ENCODE measurements around the gene GPR161. TPM values are rescaled to one million over a fixed set of nuclear protein-coding genes. Genes with fewer than 3 reads are reported as not detected.
"Not testable (repeated sequence)": the region's sequence is repeated elsewhere in the genome, so short reads cannot be mapped to it uniquely, and the experiment has no call there.

Gene GPR161, protein sequence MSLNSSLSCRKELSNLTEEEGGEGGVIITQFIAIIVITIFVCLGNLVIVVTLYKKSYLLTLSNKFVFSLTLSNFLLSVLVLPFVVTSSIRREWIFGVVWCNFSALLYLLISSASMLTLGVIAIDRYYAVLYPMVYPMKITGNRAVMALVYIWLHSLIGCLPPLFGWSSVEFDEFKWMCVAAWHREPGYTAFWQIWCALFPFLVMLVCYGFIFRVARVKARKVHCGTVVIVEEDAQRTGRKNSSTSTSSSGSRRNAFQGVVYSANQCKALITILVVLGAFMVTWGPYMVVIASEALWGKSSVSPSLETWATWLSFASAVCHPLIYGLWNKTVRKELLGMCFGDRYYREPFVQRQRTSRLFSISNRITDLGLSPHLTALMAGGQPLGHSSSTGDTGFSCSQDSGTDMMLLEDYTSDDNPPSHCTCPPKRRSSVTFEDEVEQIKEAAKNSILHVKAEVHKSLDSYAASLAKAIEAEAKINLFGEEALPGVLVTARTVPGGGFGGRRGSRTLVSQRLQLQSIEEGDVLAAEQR
- total RNA-seq = 1 to 10 TPM in 1 of 2 donors, under 1 TPM in 1; 0.93 to 1.1 TPM

DNA sequence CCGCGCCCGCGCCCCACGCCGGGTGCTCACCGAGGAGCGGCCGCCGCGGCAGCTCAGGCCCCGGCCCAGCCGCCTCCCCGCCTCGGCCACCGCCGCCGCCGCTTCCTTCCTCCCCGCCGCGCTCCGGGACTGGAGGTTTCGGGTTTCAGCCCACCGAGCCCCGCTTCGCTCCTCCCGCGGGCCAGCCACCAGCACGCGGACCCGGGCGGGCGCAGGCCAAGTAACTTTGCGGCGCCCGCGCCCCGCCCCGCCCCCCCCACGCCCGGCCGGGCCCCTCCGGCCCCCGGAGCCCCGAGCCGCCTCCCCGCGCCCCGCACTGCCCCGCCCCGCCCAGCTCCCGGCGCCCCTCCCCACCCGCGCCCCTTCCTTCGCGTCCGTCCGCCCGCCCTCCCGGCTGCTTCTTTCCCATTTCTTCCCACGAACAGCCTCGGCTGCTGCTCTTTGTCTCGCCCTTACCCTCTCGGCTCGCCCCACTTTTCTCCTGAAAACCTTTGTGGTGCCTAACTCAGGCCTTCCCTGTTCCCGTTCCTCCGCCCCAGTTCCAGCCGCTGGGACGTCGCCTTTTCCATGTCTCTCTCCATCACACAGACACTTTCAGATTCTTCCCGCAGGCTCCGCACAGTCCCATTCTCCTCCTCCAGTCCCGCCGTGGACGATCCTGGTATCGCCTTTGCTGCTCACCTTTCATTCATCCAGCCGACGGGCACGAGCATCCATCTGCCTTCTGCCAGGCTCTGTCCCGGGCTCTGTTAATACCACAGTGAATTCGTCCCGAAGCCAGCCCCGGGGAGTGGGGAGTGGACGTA is at the start of gene GPR161:
TSS of gene GPR161 (minus strand) at position 222 of the 806 bp plus-strand sequence. CDS start 32,080 bp downstream, outside the sequence.
- Mint-ChIP-seq H3K27ac (peak within 1 kb of the TSS; percentile 96), H3K4me1 (peaks cover 11% of the 10 kb centered on the region), H3K27me3 (peaks cover 24% of the 10 kb centered on the region), H3K36me3 (ENCODE audit: low read depth) (peaks cover 6% of the 10 kb centered on the region), H3K9me3 (no peaks in the 10 kb centered on the region), H3K4me3 (peak within 1 kb of the TSS; percentile 99)
- ATAC-seq (replicated peaks) = peak; percentile 23

DNA sequence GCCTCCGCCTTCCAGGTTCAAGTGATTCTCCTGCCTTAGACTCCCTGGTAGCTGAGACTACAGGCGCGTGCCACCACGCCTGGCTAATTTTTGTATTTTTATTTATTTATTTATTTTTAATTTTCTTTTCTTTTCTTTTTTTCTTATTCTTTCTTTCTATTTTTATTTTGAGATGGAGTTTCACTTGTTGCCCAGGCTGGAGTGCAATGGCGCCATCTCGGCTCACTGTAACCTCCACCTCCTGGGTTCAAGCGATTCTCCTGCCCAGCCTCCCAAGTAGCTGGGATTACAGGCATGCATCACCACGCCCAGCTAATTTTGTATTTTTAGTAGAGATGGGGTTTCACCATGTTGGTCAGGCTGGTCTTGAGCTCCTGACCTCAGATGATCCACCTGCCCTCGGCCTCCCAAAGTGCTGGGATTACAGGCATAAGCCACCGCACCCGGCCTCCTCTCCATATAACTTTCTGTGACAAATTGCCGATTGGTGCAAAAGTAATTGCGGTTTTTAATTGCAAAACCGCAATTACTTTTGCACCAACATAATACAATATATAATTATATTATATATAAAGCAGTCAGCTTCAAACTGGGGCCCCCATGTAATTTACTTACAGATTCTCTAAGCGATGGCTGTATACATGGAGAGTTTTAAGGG is 44.5 kb upstream of the GPR161 start:
- not testable (repeated sequence) for H3K4me3 Mint-ChIP-seq; H3K9me3 Mint-ChIP-seq; H3K4me1 Mint-ChIP-seq; ATAC-seq (replicated peaks); H3K27ac Mint-ChIP-seq; H3K27me3 Mint-ChIP-seq
- H3K36me3 Mint-ChIP-seq (ENCODE audit: low read depth) = peaks cover 29% of the 10 kb centered on the region

DNA sequence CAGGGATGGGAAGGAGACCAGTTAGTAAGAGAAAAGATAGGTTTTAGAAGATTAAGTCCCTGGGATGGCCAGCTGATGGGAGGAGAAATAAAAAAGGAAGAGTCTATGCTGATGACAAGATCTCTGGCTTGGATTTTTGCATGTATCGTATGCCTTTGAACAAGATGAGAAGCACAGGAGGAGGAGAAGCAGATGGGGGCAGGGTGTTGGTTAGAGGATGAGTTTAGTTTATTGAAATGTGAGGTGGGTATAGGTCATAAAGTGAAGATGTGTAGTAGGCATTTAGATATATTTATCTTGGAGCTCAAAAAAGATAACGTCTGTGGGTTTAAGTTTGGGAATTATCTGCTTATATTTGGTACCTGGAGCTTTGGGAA is 43.4 kb upstream of the GPR161 start:
- H3K27ac Mint-ChIP-seq = no peak overlapping the region
- no peaks in the 10 kb centered on the region for H3K4me1 Mint-ChIP-seq
- peaks cover 19% of the 10 kb centered on the region for H3K36me3 Mint-ChIP-seq (ENCODE audit: low read depth)
- ATAC-seq (replicated peaks) = no peak
- no peaks in the 10 kb centered on the region for H3K9me3 Mint-ChIP-seq
- no peaks in the 10 kb centered on the region for H3K27me3 Mint-ChIP-seq
- no peak overlapping the region for H3K4me3 Mint-ChIP-seq

DNA sequence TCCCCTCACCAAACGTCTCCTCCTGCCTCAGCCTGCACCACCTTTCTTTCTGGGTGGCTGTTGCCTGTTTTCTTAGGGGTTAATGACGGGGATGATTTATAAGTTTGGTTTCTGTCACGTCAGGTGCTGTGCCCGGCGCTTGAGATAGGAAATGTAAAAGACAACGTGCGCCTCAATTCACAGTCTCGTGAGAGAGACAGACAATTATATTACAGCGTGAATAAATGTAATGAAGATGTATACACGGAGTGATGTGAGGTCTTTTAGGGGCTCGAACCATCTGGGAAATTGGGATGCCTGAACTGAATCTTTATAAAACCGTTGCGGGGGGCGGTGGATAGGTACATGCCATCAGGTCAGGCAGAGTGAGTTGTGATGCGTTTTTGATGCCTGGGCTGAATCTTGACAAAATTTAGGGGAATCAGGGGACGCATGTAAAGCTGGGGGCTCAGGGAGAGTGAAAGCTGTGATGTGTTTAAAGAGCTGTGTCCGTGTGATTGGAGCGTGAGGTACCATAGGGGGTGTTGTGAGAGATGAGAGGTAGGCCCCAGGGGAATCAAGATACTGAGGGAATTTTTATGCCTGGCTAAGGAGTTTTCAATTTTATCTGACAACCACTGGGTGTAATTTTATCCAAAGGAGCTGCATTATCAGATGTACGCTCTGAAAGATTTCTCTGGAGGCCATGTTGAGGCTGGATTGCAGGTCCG is 42.9 kb upstream of the GPR161 start:
- H3K27me3 Mint-ChIP-seq = no peaks in the 10 kb centered on the region
- H3K4me3 Mint-ChIP-seq = no peak overlapping the region
- ATAC-seq (replicated peaks) = no peak
- no peak overlapping the region for H3K27ac Mint-ChIP-seq
- H3K36me3 Mint-ChIP-seq (ENCODE audit: low read depth) = peaks cover 14% of the 10 kb centered on the region
- H3K4me1 Mint-ChIP-seq = no peaks in the 10 kb centered on the region
- H3K9me3 Mint-ChIP-seq = no peaks in the 10 kb centered on the region

DNA sequence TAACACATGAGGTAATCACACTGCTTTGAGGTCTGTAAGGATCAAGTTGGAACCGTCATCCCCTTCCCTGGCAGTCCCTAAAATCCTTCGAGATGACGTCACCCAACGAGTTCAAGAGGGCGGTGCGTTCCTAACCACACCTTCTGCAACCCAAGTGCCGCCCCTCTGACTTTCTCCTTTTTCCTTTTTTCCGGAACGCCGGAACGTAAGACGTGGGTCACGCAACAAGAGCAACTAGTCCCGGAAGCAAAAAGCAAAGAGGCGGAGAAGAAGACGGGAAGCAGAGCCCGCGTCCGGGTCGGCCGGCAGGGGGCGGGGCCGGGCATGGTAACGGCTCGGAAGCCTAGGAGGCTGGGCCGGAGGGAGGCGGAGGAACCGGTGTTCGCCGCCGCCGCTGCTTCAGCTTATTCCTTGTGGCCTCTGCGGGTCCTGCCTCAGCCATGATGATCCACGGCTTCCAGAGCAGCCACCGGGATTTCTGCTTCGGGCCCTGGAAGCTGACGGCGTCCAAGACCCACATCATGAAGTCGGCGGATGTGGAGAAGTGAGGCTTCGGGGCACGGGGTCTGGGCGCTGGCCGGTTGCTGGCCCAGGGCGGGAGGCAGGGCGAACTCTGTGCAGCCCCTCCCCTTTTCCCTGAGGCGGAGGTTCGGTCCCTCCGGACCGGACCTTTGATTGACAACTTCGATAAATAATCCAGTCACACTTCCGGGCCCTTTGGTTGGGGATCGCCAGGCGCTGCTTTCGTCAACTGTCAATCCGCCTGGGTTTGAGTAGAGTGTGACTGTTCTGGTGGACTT is 42.1 kb upstream of the GPR161 start, which contains the start of gene TIPRL:
TSS of gene TIPRL (plus strand) at position 325 of the 800 bp plus-strand sequence. CDS start at position 441, 116 bp downstream.
- Mint-ChIP-seq H3K4me1 (no peaks in the 10 kb centered on the region), H3K9me3 (no peaks in the 10 kb centered on the region), H3K4me3 (no peak within 1 kb of the TSS), H3K27ac (no peak within 1 kb of the TSS), H3K27me3 (peaks cover 2% of the 10 kb centered on the region), H3K36me3 (ENCODE audit: low read depth) (peaks cover 6% of the 10 kb centered on the region)
- ATAC-seq (replicated peaks) = peak; percentile 92

DNA sequence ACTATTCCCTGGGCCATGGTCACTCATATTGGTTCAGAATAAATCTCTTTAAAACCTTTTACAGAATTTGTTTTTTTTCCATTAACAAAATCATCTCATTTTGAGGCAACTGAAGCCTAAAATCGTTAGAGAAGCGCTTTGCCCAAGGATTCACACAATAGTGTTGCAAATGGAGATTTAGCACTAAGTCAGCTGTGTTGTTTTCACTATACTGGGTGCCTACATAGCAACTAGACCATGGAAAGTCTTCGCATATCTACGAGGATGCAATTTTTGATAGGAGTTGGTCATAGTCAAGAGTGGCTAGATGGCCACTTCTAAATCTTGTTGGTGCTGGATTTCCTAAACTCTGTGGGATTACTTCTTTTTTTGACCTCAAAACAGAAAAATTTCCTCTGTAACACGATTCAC is 41.5 kb upstream of the GPR161 start:
- H3K4me1 Mint-ChIP-seq = no peaks in the 10 kb centered on the region
- no peak for ATAC-seq (replicated peaks)
- H3K4me3 Mint-ChIP-seq = no peak overlapping the region
- H3K9me3 Mint-ChIP-seq = no peaks in the 10 kb centered on the region
- peaks cover 6% of the 10 kb centered on the region for H3K27me3 Mint-ChIP-seq
- peaks cover under 1% of the 10 kb centered on the region for H3K36me3 Mint-ChIP-seq (ENCODE audit: low read depth)
- no peak overlapping the region for H3K27ac Mint-ChIP-seq

DNA sequence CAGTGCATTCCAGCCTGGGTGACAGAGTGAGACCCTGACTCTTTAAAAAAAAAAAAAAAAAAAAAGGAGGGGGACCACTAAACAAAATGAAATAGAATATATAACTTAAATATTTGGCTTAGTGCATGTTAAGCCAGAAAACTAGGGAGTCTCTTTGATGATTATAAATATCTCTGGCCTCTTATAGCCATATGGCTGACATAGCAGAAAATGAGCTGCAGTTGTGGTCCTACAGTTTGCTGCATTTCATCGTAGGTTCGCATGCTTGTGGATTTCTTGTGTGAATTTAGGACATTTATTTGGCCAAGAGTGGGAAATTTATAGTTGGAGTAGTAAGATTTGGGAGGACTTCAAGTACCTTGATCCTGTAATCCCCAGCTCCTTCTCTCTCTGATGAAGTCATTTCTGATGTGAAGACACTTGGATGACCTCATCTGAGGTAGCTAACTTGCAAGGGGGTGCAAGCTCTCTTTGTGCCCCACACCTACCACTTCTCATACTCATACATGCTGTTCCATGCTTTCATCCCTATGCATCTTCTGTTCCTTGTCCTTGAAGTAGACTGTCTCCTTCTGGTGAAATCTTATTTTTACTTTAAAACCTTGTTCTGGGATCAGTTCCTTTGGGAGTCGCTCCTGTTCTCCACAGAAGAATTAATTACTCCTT is 35.7 kb upstream of the GPR161 start:
- Mint-ChIP-seq H3K4me1 (no peaks in the 10 kb centered on the region), H3K9me3 (no peaks in the 10 kb centered on the region), H3K27me3 (peaks cover 19% of the 10 kb centered on the region), H3K36me3 (ENCODE audit: low read depth) (no peaks in the 10 kb centered on the region), H3K27ac (no peak overlapping the region), H3K4me3 (no peak overlapping the region)
- ATAC-seq (replicated peaks) = no peak

DNA sequence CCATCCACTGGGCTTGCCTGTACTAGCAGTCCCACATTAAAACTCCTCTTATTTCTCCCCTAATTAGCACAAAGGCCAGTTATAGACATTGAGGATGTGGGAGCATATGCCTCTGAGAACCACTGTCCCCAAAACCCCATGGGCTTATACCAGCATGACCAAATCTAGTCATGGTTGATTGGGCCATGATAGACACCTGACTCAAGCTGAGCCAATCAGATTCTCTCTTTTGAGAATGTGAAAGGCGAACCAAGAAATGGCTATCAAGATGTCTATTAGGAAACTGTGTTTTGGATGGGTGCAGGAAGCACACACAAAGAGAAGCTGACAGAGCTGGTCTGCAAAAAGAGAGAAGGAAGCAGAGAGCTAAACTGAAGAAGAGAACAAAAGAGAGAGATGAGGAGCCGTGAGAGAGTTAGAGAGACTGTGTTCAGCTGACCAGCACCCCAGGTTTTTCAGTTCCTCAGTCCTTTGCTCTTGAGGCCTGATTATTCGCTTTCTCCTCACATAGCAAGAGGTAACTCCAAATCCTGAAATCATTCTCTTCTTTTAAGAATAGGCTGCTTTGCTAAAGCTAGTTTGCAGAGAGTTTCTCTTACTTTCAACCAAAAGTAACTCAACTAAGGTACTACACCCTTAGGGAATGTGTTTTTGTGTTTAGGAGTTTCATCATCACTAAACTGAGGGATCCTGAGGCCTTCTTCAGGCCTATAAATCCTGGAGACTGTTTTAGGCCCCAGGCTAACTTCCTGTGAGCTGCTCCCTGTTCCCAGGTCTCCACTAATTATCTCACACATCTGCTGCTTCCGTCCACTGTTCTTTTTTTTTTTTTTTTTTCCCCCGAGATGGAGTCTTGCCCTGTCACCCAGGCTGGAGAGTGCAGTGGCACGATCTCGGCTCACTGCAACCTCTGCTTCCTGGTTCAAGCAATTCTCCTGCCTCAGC is 34.1 kb upstream of the GPR161 start:
- H3K4me3 Mint-ChIP-seq = no peak overlapping the region
- peaks cover 19% of the 10 kb centered on the region for H3K27me3 Mint-ChIP-seq
- ATAC-seq (replicated peaks) = no peak
- H3K36me3 Mint-ChIP-seq (ENCODE audit: low read depth) = no peaks in the 10 kb centered on the region
- no peaks in the 10 kb centered on the region for H3K9me3 Mint-ChIP-seq
- H3K27ac Mint-ChIP-seq = no peak overlapping the region
- no peaks in the 10 kb centered on the region for H3K4me1 Mint-ChIP-seq

DNA sequence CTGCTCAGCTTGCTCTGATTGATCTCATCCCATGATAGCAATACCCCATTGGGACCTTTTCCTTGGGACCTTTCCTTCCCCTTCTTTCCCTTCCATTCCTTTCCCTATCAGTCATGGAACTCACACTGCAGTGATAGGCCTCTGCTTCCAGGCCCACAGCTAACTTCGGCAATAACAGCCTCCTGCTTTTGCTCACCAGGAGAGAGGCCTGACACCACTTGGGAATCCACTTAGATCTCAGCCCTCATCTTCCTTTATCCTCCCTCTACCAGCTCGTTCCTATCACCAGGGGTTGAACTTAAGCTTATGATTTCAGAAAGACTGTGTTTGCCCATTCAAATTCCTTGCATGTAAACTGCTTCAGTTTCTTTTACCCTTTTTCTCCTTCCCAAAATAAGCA is 31.1 kb upstream of the GPR161 start:
- Mint-ChIP-seq H3K27me3 (peaks cover 23% of the 10 kb centered on the region), H3K27ac (no peak overlapping the region), H3K9me3 (no peaks in the 10 kb centered on the region), H3K36me3 (ENCODE audit: low read depth) (no peaks in the 10 kb centered on the region), H3K4me1 (no peaks in the 10 kb centered on the region), H3K4me3 (no peak overlapping the region)
- ATAC-seq (replicated peaks) = no peak

DNA sequence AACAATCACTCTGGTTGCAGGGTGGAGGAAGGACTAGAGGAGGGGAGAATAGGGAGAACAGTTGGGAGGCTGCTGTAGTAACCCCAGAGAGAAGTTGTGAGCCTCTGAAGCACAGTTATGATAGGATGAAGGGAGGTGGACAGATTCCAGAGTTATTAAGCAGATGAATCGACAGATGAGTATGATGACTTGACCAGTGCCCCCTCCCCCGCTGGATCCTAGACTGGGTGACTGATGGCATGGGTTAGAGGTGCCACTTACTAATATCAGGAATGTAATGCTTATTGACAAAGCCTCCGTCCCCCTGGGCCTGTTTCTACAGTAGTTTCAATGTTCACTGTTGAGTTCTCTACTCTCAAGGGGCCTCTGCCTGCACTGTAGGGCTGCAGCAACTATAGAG is 28.0 kb upstream of the GPR161 start:
- no peak for ATAC-seq (replicated peaks)
- H3K4me3 Mint-ChIP-seq = no peak overlapping the region
- no peak overlapping the region for H3K27ac Mint-ChIP-seq

DNA sequence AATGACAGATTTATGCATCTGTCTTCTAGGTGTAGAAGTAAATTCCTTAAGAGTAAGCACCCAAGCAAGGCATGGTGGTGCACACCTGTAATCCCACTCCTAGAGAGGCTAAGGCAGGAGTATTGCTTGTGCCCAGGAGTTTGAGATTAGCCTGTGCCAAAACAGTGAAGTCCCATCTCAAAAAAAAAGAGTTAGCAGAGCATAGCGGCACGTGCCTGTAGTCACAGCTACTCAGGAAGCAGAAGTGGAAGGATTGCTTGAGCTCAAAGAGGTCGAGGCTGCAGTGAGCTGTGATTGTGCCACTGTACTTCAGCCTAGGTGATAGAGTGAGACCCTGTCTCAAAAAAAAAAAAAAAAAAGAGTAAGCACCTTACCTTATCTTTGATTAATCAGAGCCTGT is 26.9 kb upstream of the GPR161 start:
- Mint-ChIP-seq H3K36me3 (ENCODE audit: low read depth) (no peaks in the 10 kb centered on the region), H3K27ac (no peak overlapping the region), H3K4me3 (no peak overlapping the region), H3K4me1 (no peaks in the 10 kb centered on the region), H3K27me3 (peaks cover 36% of the 10 kb centered on the region), H3K9me3 (peaks cover 12% of the 10 kb centered on the region)
- no peak for ATAC-seq (replicated peaks)

More for the DNA sequence above, 28.0 kb upstream of the GPR161 start:
- peaks cover 9% of the 10 kb centered on the region for H3K9me3 Mint-ChIP-seq
- no peaks in the 10 kb centered on the region for H3K4me1 Mint-ChIP-seq
- no peaks in the 10 kb centered on the region for H3K36me3 Mint-ChIP-seq (ENCODE audit: low read depth)
- H3K27me3 Mint-ChIP-seq = peaks cover 35% of the 10 kb centered on the region

DNA sequence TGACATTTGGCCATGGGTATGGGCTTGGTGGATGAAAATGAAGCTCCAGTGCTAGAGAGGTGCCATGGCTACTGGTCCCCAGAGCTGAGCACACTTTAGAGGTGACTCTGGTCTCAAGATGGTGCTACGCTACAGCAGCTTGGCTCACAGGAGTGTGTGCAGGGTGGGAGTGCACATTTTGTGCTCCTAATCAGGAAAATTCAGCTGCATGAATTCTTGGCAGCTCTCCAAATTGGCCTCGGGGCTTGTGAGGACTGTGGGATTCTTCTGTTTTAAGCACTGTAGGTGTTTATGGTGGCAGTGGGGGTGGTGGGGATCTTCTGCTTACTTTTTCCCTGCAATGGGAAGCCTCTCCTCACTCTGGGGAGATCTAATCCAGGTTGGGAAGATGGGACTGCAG is 24.7 kb upstream of the GPR161 start:
- Mint-ChIP-seq H3K27me3 (peaks cover 38% of the 10 kb centered on the region), H3K4me1 (no peaks in the 10 kb centered on the region), H3K36me3 (ENCODE audit: low read depth) (no peaks in the 10 kb centered on the region), H3K9me3 (peaks cover 24% of the 10 kb centered on the region), H3K27ac (no peak overlapping the region), H3K4me3 (no peak overlapping the region)
- ATAC-seq (replicated peaks) = no peak

All from activated T-helper 17 cell treated with anti-CD3 and anti-CD28 coated beads, Interleukin-2, amount 50 U/mL, for 72 hours (primary cell).